Neural progenitor cell (in vitro differentiated cells): Measurements from ENCODE around the gene MAPKAPK3.

ENCODE experiments used
- EZH2 ChIP-seq: fragments of 200-600 bp; sonication (generic); IDR thresholded peaks from 2 replicates; pipeline ENCODE4 v1.6.1; 2017; ENCODE audit warnings: antibody characterized with exemption, mild to moderate bottlenecking, moderate library complexity
- EZH2phosphoT487 ChIP-seq: fragments of 200-600 bp; sonication (generic); IDR thresholded peaks from 2 replicates; pipeline ENCODE4 v1.6.1; 2017; ENCODE audit warnings: antibody characterized with exemption
- TF ChIP-seq, protein P1 (sequence below): fragments of 200-600 bp; sonication (generic); IDR thresholded peaks from 2 replicates; pipeline ENCODE4 v1.5.1; 2017; ENCODE audit warnings: antibody characterized with exemption, mild to moderate bottlenecking

DNA sequence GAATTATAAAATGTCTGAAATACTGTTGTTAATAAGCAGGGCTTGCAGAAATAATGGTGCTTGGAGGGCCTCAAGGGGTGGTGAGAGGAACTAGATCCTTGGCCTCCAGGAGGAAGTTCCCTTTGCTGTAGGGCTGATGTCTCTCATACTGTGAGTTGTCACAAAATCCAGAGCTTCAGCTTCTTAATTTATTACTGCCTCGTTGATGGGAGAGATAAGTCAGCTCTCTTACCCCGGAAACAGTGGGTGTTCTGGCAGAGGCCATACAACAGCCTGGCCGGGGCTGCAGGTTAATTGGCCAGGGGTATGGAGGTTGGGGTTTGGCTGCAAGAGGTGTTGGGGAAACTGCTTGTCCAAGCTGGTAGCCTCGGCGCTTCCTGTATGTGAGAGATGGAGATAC lies 15.5 kb downstream of the MAPKAPK3 start:
- TF ChIP-seq, protein P1, sequence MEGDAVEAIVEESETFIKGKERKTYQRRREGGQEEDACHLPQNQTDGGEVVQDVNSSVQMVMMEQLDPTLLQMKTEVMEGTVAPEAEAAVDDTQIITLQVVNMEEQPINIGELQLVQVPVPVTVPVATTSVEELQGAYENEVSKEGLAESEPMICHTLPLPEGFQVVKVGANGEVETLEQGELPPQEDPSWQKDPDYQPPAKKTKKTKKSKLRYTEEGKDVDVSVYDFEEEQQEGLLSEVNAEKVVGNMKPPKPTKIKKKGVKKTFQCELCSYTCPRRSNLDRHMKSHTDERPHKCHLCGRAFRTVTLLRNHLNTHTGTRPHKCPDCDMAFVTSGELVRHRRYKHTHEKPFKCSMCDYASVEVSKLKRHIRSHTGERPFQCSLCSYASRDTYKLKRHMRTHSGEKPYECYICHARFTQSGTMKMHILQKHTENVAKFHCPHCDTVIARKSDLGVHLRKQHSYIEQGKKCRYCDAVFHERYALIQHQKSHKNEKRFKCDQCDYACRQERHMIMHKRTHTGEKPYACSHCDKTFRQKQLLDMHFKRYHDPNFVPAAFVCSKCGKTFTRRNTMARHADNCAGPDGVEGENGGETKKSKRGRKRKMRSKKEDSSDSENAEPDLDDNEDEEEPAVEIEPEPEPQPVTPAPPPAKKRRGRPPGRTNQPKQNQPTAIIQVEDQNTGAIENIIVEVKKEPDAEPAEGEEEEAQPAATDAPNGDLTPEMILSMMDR: no peak
- TF ChIP-seq EZH2phosphoT487 (no peak), EZH2 (no peak)
